ENCODE results near the gene CASP14.
"Not testable (repeated sequence)": the region's sequence is repeated elsewhere in the genome, so short reads cannot be mapped to it uniquely, and the experiment has no call there.

The CASP14 gene

DNA sequence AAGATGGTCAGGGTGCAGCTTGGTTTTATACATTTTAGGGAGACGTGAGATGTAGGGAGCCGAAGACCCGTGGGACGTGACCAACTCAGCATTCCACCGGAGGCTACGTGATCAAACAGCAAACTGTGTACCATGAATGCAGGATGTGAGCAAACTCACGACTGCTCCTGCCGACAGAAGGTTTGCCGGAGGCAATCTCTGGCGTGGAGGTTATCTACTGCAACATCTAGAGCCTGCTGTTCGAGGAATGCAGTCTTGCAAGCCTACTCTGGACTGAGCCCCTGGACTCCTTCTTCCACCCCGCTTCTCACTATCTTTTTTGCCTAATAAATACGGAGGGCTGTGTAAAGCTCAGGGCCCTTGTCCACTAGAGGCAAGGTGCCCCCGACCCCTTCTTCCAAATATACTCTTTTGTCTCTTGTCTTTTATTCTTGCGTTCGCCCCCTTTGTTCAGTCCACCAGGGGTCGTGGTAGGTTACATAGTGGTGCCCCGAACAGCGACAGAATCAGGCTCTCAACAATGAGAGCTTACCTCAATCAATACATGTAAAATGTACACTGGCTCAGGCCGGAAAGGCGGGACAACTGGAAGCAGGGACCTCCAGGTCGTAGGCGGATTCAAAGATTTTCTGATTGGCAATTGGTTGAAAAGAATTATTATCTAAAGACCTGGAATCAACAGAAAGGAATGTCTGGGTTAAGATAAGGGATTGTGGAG lies 23.8 kb downstream of the CASP14 start:
- DNase-seq, result no peak

DNA sequence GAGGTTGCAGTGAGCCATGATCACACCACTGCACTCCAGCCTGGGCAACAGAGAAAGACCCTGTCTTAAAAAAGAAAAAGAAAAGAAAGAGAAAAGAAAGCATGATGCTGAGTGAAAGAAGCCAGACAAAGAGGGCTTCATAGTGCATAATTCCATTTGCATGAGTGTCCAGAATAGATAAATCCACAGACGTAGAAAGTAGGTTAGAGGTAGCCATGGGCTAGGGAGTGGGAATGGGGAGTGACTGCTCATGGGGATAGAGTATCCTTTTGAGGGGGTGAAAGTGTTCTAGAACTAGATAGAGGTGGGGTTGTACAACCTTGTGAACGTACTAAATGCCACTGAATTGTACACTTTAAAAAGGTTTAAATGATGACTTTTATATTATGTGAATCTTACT lies 25.1 kb downstream of the CASP14 start:
- DNase-seq, result no peak

DNA sequence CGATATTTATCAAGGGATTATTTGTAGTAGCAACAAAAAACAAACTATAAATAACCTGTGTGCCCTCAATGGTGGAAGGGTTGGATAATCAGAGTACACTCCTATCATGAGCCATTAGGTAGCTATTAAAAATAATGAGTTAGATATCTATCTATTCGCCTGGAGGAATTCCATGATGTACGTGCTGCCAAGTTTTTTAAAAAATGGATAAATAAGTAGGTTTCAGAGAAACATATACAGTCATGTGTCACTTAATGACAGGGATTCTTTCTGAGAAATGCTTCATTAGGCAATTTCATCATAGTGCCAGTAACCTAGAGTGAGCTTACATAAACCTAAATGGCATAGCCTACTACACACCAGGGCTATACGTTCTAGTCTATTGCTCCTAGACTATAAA lies 26.5 kb downstream of the CASP14 start:
- DNase-seq, result no peak

DNA sequence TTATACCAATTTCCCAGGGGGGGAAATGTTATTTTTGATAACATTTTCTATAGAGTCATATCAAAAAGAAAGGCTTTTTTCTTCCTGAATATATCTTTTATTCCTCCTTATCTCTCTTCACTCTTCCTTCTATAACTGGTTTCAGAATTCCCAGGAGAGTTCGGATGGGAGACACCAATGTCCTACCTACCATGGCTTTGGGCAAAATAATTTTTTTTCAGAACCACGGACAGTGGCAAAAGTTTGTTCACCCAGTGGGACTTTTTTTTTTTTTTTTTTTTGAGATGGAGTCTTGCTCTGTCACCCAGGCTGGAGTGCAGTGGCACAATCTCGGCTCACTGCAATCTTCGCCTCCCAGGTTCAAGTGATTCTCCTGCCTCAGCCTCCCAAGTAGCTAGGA lies 30.7 kb downstream of the CASP14 start:
- not testable (repeated sequence) for DNase-seq

DNA sequence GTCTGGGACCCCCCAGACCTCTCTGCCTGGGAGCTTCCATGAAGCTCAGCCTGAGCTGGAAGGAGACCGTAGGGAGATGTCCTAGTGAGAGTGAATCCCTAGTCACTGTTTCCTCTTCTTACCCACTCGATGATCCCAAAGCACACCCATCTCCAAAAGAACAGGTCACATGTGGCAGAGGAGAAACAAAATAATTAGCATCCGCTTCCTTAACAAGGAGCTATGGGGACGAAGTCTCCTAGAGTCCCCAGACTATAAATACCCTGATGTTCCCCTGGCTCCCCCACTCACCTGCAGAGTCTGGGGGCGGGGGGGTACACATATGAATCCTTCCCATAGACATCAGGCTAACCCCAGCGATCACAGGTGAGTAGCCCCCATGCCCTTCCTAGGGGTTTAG lies 32.6 kb downstream of the CASP14 start, which contains the start of gene OR1I1:
TSS of gene OR1I1 (plus strand) at position 301 of the 400 bp plus-strand sequence. CDS start 4,855 bp downstream, outside the sequence.
- DNase-seq, result no peak

DNA sequence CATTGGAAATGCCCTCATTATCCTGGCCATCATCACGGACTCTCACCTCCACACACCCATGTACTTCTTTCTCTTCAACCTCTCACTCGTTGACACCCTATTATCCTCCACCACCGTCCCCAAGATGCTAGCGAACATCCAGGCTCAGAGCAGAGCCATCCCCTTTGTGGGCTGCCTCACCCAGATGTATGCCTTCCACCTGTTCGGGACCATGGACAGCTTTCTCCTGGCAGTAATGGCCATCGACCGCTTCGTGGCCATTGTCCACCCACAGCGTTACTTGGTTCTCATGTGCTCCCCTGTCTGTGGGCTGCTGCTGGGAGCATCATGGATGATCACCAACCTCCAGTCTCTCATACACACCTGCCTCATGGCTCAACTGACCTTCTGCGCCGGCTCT lies 37.9 kb downstream of the CASP14 start:
- no peak for DNase-seq

DNA sequence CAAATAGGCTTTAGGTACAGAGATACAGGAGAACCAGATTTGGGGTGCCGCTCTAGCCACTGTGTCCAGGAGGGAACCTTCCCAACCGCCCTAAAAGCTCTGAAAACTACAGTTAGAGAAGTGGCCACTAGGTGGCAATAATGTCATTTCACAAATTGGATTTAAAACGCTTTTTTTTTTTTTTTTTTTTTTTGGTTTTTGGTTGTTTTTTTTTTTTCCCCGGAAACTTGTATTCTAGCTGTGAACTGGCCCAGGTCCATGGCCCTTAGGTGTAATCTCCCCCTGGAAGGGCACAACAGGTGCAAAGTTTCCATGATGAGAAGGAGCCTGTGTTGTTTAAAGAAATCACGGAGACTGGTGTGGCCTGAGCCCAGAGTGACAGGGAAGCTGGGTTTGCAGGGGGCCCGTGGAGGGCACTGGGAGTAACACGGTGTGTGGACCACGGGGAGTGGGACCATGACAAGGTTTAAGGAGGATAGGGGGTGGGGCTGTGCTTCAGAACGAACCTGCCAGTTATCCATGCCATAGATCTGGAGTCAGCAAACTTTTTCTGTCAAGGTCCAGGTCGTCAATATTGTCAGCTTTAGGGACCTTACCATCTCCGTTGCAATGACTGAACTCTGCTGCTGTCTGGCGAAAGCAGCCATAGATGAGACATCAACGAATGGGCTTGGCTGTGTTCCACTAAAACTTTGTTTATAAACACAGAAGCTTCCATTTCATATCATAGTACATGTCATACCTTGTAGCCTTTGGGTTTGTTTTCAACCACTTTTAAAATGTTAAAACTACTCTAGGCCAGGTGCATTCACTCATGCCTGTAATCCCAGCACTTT lies 42.9 kb downstream of the CASP14 start:
- DNase-seq, result peak; percentile 72

DNA sequence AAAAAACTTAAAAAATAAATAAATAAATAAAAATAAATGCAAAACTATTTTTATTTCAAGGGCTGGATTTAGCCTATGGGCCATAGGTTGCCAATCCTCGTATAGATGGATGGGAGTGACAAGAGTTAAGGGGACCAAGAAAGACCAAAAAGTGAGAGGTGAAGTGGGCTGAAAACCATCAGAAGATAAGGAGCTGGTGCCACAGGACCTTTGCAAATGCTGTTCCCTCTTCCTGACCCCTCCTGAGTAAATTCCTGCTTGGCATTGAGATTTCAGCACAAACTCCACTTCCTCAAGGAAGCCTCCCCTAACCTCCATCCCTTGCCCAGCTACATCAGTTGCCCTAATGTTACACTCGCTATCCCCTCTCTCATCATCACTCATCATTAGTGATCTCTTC lies 43.7 kb downstream of the CASP14 start:
- no peak for DNase-seq

DNA sequence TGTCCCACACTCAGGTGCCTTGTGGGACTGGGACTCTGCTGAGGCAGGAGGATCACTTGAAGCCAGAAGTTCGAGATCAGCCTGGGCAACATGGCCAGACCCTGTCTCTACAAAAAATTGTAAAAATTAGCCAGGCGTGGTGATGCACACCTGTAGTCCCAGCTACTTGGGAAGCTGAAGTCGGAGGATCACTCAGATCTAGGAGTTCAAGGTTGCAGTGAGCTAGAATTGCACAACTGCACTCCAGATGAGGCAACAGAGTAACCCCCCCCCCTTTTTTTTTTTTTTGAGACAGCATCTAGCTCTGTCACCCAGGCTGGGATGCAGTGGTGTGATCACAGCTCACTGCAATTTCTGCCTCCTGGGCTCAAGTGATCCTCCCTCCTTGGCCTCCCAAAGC lies 46.9 kb downstream of the CASP14 start:
- no peak for DNase-seq

DNA sequence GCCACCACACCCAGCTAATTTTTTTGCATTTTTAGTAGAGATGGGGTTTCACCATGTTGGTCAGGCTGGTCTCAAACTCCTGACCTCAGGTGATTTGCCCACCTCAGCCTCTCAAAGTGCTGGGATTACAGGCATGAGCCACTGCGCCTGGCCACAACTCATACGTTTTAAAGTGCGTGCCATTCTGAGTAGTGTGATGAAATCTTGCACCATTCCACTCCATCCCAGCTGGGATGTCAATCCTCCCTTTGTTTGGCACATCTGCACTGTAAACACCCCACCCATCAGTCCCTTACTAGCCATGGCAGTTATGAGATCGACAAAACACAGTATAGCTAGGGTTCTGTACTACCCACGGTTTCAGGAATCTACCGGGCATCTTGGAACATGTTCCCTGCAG lies 48.7 kb downstream of the CASP14 start:
- DNase-seq, result not testable (repeated sequence)

DNA sequence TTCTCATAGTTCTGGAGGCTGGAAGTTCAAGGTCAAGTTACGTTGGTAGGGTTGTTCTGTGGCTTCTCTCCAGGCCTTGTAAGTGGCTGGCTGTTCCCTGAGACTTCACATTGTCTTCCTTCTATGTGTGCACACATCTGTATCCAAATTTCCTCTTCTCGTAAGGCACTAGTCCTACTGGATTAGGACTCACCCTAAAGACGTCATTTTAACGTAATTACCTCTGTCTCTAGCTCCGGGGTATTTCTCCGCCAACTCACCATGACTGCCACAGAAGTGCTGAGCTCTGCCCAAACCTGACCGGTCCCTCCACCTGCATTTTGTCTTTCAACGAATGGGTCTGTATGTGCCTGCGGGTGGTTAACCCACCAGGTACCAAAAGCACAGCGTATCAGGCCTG lies 49.2 kb downstream of the CASP14 start:
- no peak for DNase-seq

DNA sequence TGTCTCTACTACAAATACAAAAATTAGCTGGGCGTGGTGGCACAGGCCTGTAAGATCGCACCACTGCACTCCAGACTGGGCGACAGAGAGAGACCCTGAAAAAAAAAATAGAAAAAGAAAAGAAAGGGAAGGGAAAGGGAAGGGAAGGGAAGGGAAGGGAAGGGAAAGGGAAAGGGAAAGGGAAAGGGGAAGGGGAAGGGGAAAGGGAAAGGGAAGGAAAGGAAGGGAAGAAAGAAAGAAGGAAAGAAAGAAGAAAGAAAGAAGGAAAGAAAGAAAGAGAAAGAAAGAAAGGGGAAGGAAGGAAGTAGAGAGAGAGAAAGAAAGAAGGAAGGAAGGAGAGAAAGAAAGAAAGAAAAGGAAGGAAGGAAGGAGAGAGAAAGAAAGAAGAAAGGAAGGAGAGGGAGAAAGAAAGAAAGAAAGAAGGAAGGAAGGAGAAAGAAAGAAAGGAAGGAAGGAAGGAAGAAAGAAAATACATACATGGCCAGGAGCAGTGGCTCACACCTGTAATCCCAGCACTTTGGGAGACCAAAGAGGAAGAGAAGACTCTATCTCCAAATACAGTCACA lies 49.8 kb downstream of the CASP14 start:
- DNase-seq, result no peak

DNA sequence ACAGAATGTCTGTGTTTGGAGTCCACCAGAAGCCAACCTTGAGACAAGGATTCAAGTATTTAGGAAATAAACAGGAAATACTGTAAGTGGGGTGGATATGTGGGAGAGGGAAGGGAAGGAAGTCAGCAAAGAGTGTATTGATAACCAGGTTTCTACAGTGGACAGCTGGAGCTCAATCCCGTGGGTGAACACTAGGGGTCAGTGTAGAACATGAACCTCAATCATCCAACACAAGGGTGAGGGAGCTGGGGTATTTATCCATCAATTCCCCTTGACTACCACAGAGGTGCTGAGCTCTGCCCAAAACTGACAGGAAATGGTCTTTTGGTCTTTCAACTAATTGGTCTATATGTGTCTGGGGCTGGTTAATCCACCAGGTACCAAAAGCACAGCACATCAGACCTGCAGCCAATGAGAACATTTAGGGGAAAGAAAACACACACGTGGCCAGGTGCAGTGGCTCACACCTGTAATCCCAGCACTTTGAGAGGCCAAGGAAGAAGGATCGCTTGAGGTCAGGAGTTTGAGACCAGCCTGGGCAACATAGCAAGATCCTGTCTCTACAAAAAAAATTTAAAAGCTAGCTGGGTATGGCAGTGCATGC lies 52.3 kb downstream of the CASP14 start:
- DNase-seq, result peak; percentile 33

DNA sequence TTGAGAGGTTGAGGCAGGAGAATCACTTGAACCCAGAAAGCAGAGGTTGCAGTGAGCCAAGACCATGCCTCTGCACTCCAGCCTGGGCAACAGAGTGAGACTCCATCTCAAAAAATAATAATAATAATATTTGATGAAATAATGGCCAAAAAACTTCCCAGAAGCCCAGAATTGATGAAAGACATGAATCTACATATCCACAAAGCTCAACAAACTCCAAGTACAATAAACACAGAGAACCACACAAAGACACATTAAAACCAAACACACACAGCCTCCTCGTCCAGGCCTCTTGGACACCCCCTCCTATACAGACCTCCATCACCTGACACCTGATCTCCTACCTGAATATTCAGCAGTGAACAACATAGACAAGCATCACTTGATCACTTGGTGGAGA lies 54.7 kb downstream of the CASP14 start:
- DNase-seq, result no peak

DNA sequence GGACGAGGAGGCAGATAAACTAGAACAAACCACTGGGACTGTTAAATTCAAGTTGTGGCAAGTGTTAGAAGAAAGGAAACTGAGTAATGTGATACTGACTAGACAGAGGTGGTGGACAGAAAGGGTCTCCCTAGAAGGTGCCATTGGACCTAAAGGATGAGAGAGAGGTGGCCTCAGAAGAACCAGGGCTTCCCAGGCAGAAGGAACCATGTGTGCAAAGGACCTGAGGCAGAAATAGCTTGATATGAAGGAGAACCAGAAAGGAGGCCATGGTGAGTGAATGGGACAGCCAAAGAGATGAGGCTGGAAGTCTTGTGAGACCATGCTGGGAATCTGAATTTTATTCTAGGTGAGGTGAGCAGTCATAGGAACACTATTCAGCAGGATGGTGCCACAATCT lies 55.1 kb downstream of the CASP14 start:
- no peak for DNase-seq

DNA sequence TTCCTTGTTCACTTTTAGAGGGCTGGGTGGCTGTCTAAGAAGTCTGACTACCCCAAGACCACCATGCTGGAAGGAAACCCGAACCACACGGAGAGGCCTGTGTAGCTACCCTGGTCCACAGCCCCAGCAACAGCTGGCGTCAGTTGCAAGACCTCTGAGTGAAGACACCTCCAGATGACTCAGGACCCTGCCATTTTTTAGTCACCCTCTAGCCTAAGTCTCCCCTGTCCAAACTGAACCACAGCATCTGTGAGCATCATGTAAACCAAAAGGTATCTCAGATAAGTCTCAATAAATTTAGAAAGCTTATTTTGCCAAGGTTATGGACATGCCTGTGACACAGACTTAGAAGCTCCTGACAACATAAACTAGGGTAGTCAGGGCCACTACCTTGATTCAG lies 55.8 kb downstream of the CASP14 start:
- no peak for DNase-seq

DNA sequence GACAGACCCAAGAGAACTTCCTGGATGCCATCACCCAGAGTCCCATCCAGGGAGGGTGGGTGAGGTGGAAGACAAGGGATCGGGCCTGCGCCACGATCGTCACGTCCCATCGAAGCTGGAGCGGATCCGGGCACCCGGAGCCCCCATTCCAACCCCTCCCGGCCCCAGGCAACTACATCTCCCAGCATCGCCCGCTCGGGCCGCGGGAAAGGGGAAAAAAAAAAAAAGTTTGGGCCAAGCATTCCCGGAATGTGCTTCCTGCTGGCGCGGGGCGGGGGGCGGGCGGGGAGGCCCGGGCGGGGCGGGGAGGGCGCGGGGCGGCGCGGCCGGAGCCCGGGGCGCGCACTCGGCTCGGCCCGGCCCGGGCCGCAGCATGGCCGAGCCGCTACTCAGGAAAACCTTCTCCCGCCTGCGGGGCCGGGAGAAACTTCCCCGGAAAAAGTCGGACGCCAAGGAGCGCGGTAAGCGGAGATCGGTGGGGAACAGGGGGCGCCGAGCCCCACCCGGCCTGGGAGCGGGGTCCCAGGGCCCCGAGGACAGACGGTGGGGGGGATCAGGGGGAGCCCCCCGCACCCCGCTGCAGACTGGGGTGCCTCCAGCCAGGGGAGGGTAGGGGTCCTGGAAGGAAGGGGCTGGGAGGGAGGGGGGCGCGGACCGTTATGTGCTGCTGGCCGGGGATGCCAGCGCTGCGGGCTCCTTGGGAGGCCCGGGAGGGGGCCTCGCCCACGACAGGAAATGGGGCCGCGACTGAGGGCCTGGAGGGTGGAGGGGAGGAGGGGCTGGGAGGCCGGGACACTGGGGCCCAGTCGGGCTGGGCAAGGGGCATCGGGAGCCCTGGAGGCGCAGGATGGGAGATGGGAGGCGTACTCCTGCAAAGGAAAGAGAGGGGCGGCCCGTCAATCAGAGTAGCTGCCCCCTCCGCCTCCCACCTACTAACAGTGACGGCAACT lies 58.1 kb downstream of the CASP14 start, which contains the start of gene SYDE1:
TSS of gene SYDE1 (plus strand) at position 341 of the 950 bp plus-strand sequence. CDS start at position 374, 33 bp downstream.
- no peak for DNase-seq

Data from CD4-positive, alpha-beta T cell treated with Interleukin-4 for 4 hours (primary cell).